Calu3 (cell line): ENCODE measurements around the gene GABPB1. TPM values are rescaled to one million over a fixed set of nuclear protein-coding genes. Genes with fewer than 3 reads are reported as not detected.

Experiments used
- BruUV-seq: library from RNA; stranded (reverse); fragments of 400-500 nt; replicated peaks from 2 replicates; lab custom pipeline; 2021; lab: Mats Ljungman, UMichigan
- CTCF ChIA-PET: fragments of 300-600 bp; sonication (Branson Sonifier 250); formaldehyde crosslinking; loops from one replicate; lab custom pipeline; 2022; ENCODE audit warnings: antibody characterized with exemption; lab: Charles Lee
- DNase-seq: peaks from one replicate; pipeline ENCODE4 v3.0.0; 2022
- H3K27ac Mint-ChIP-seq: one replicate; pipeline ENCODE4 v1.8.0; 2022; ENCODE audit warnings: mixed read lengths; ENCODE audit not compliant: unreplicated experiment
- H3K27me3 Mint-ChIP-seq: one replicate; pipeline ENCODE4 v1.8.0; 2022; ENCODE audit warnings: mixed read lengths; ENCODE audit not compliant: unreplicated experiment
- H3K36me3 Mint-ChIP-seq: one replicate; pipeline ENCODE4 v1.8.0; 2022; ENCODE audit warnings: mild to moderate bottlenecking, moderate library complexity, mixed read lengths; ENCODE audit not compliant: insufficient read depth, unreplicated experiment
- H3K4me1 Mint-ChIP-seq: one replicate; pipeline ENCODE4 v1.8.0; 2022; ENCODE audit warnings: mild to moderate bottlenecking, low read depth, mixed read lengths; ENCODE audit not compliant: unreplicated experiment
- H3K4me3 Mint-ChIP-seq: one replicate; pipeline ENCODE4 v1.8.0; 2022; ENCODE audit warnings: mild to moderate bottlenecking, low read depth, moderate library complexity, mixed read lengths; ENCODE audit not compliant: unreplicated experiment
- H3K9me3 Mint-ChIP-seq: one replicate; pipeline ENCODE4 v1.8.0; 2022; ENCODE audit warnings: low read depth, mixed read lengths; ENCODE audit not compliant: unreplicated experiment
- CTCF ChIP-seq: fragments of 200-600 bp; IDR thresholded peaks from one replicate; pipeline ENCODE4 v1.8.0; 2022; ENCODE audit warnings: antibody characterized with exemption; ENCODE audit not compliant: unreplicated experiment
- intact Hi-C: fragments of 100-400 bp; cut with micrococcal nuclease; formaldehyde crosslinking; loops from one replicate; pipeline ENCODE4 v1.10.0; 2022; ENCODE audit not compliant: unreplicated experiment
- total RNA-seq: library from RNA; stranded (reverse); gene quantifications from 2 replicates; pipeline ENCODE4 v1.2.3, GENCODE V29; 2022

Gene GABPB1
- total RNA-seq, 1 experiment from 2014 or later = 33.0 TPM

- DNase-seq = no peak
- H3K27ac Mint-ChIP-seq = no peak overlapping the region
- H3K27me3 Mint-ChIP-seq = no peaks in the 10 kb centered on the region
- H3K4me3 Mint-ChIP-seq = no peak overlapping the region
- no peaks in the 10 kb centered on the region for H3K9me3 Mint-ChIP-seq
- TF ChIP-seq CTCF = no peak
- CTCF ChIA-PET = no interaction called here
- BruUV-seq = no TSS peak
- intact Hi-C loops = no loop called here
- no peaks in the 10 kb centered on the region for H3K36me3 Mint-ChIP-seq
- peaks cover 10% of the 10 kb centered on the region for H3K4me1 Mint-ChIP-seq
Observed at GRCh38 chr15:50238255-50238654, 116.7 kb downstream of the GABPB1 start.

- Mint-ChIP-seq H3K4me3 (no peak overlapping the region), H3K27me3 (no peaks in the 10 kb centered on the region), H3K4me1 (peaks cover 3% of the 10 kb centered on the region), H3K27ac (no peak overlapping the region), H3K36me3 (no peaks in the 10 kb centered on the region), H3K9me3 (no peaks in the 10 kb centered on the region)
- DNase-seq = no peak
- BruUV-seq = no TSS peak
- CTCF ChIA-PET = interaction anchor here (0.7 kb wide), 1 partner anchor 1065 kb away, joined by 3 read pairs; no protein-coding TSS in a partner anchor
- TF ChIP-seq CTCF = no peak
- intact Hi-C loops = no loop called here
Observed at GRCh38 chr15:50236433-50236832, 118.6 kb downstream of the GABPB1 start.

GRCh38 chr15:50235794-50236193 lies 119.2 kb downstream of the GABPB1 start:
- BruUV-seq = no TSS peak
- H3K4me3 Mint-ChIP-seq = no peak overlapping the region
- H3K9me3 Mint-ChIP-seq = no peaks in the 10 kb centered on the region
- CTCF ChIA-PET = interaction anchor here (0.7 kb wide), 1 partner anchor 1064 kb away, joined by 3 read pairs; no protein-coding TSS in a partner anchor
- H3K4me1 Mint-ChIP-seq = no peaks in the 10 kb centered on the region
- no peak for DNase-seq
- H3K27ac Mint-ChIP-seq = no peak overlapping the region
- no peaks in the 10 kb centered on the region for H3K36me3 Mint-ChIP-seq
- no peaks in the 10 kb centered on the region for H3K27me3 Mint-ChIP-seq
- intact Hi-C loops = no loop called here
- no peak for TF ChIP-seq CTCF

- no peaks in the 10 kb centered on the region for H3K27me3 Mint-ChIP-seq
- intact Hi-C loops = no loop called here
- H3K4me3 Mint-ChIP-seq = no peak overlapping the region
- H3K36me3 Mint-ChIP-seq = no peaks in the 10 kb centered on the region
- no peak for TF ChIP-seq CTCF
- CTCF ChIA-PET = interaction anchor here (0.7 kb wide), 1 partner anchor 425 kb away, joined by 4 read pairs; no protein-coding TSS in a partner anchor
- H3K9me3 Mint-ChIP-seq = no peaks in the 10 kb centered on the region
- no TSS peak for BruUV-seq
- H3K4me1 Mint-ChIP-seq = no peaks in the 10 kb centered on the region
- no peak overlapping the region for H3K27ac Mint-ChIP-seq
- no peak for DNase-seq
Observed at GRCh38 chr15:50234764-50235163, 120.2 kb downstream of the GABPB1 start.
